HepG2 (cell line): ENCODE results near the gene PLEKHH3. TPM values are rescaled to one million over a fixed set of nuclear protein-coding genes. Genes with fewer than 3 reads are reported as not detected.
A peak's percentile ranks its signal among the peaks of the same experiment; 100 is the strongest.

Experiments used
- CEBPZ ChIP-seq: IDR thresholded peaks from 2 replicates; pipeline ENCODE4 v1.6.1; 2012; ENCODE audit warnings: low read length, improper control_type of control experiment
- DMAP1 ChIP-seq: IDR thresholded peaks from 2 replicates; pipeline ENCODE4 v1.6.1; 2016
- EP300 ChIP-seq, 3 experiments: sonication (generic) in 1 of 3; formaldehyde crosslinking in 1 of 3; IDR thresholded peaks; 2 replicates each; pipeline versions ENCODE4 v1.5.1 to v1.6.1; 2011 to 2020; ENCODE audit warnings: low read depth in 2 of 3, low read length in 2 of 3, borderline replicate concordance in 1 of 3, improper control_type of control experiment in 1 of 3, mild to moderate bottlenecking in 1 of 3, missing genetic modification reagents in 1 of 3, moderate library complexity in 1 of 3
- HOMEZ ChIP-seq: IDR thresholded peaks from 2 replicates; pipeline ENCODE4 v1.6.1; 2016; ENCODE audit warnings: low read depth
- MAFG ChIP-seq: sonication (generic); formaldehyde crosslinking; IDR thresholded peaks from 2 replicates; pipeline ENCODE4 v1.5.1; 2020; ENCODE audit warnings: mild to moderate bottlenecking, missing genetic modification reagents
- MTERF4 ChIP-seq: sonication (generic); formaldehyde crosslinking; IDR thresholded peaks from 2 replicates; pipeline ENCODE4 v1.8.0; 2023; ENCODE audit warnings: mild to moderate bottlenecking, missing genetic modification reagents
- PPARG ChIP-seq: conservative IDR thresholded peaks from 2 replicates; pipeline ENCODE4 v1.6.1; 2016; ENCODE audit warnings: missing biosample characterization, missing genetic modification reagents
- RBFOX2 ChIP-seq: fragments of 200-400 bp; formaldehyde crosslinking; IDR thresholded peaks from 2 replicates; pipeline ENCODE4 v1.6.1; 2017; ENCODE audit warnings: low read depth, mild to moderate bottlenecking, low read length
- RBM39 ChIP-seq: fragments of 200-400 bp; formaldehyde crosslinking; IDR thresholded peaks from one replicate; pipeline ENCODE4 v1.6.1; 2018; ENCODE audit warnings: antibody characterized with exemption, mild to moderate bottlenecking, low read depth, low read length; ENCODE audit not compliant: poor library complexity, severe bottlenecking
- RCOR2 ChIP-seq: IDR thresholded peaks from 2 replicates; pipeline ENCODE4 v1.6.1; 2016; ENCODE audit warnings: missing biosample characterization, missing genetic modification reagents
- SNAPC4 ChIP-seq: sonication (generic); formaldehyde crosslinking; IDR thresholded peaks from 2 replicates; pipeline ENCODE4 v1.4.0; 2020; ENCODE audit warnings: mild to moderate bottlenecking, missing genetic modification reagents
- STAG1 ChIP-seq: sonication (generic); formaldehyde crosslinking; IDR thresholded peaks from 2 replicates; pipeline ENCODE4 v1.4.0; 2020; ENCODE audit warnings: missing genetic modification reagents
- YEATS4 ChIP-seq: sonication (generic); formaldehyde crosslinking; IDR thresholded peaks from 2 replicates; pipeline ENCODE4 v1.4.0; 2020; ENCODE audit warnings: missing genetic modification reagents, borderline replicate concordance
- ZKSCAN8 ChIP-seq: IDR thresholded peaks from 2 replicates; pipeline ENCODE4 v1.6.1; 2016; ENCODE audit warnings: borderline replicate concordance, missing genetic modification reagents, missing compliant biosample characterization
- ZNF160 ChIP-seq: sonication (generic); formaldehyde crosslinking; IDR thresholded peaks from 2 replicates; pipeline ENCODE4 v1.8.0; 2022; ENCODE audit warnings: mild to moderate bottlenecking, inconsistent platforms, missing genetic modification reagents
- ZNF329 ChIP-seq: sonication (generic); formaldehyde crosslinking; IDR thresholded peaks from 2 replicates; pipeline ENCODE4 v1.9.0; 2021; ENCODE audit warnings: low read depth, mild to moderate bottlenecking, missing genetic modification reagents
- ZNF678 ChIP-seq: sonication (generic); formaldehyde crosslinking; IDR thresholded peaks from 2 replicates; pipeline ENCODE4 v1.4.0; 2020; ENCODE audit warnings: mild to moderate bottlenecking, missing genetic modification reagents
- polyA plus RNA-seq, 8 experiments: library from polyadenylated mRNA; depleted of rRNA in 3 of 8; stranded (reverse) in 7 of 8; unstranded in 1 of 8; fragments of >200 nt; fragmentation: Illumina TruSeq in 4 of 8; extraction: Trizol in 4 of 8; gene quantifications; 2 replicates each; pipeline versions ENCODE4 v1.2.1 to v1.2.3, GENCODE V29; 2011 to 2016; ENCODE audit warnings: low read depth in 4 of 8, missing spikeins in 1 of 8, mixed read lengths in 1 of 8; ENCODE audit not compliant: insufficient read depth in 1 of 8
- total RNA-seq, 5 experiments: library from RNA; depleted of rRNA; stranded (reverse); fragments of >200 nt; fragmentation: Illumina TruSeq; extraction: Trizol; gene quantifications; 2 replicates each; pipeline ENCODE4 v1.2.3, GENCODE V29; 2016; ENCODE audit warnings: low read depth in 1 of 5

Gene PLEKHH3
- total and polyA plus RNA-seq, 2 of the 13 experiments (the other 11 are each of a cell fraction or from before 2014, with no cell fraction given): 6.0 to 19.9 TPM

GRCh38 chr17:42659079-42659931 lies 17.5 kb downstream of the PLEKHH3 start, which contains the start of gene TUBG2 (continued):
- peak; percentile 31; the same call in 1 of the 2 replicates for TF ChIP-seq HOMEZ
- TF ChIP-seq MAFG: no peak
- TF ChIP-seq SNAPC4: peak; percentile 77; the same call in 1 of the 2 replicates
- TF ChIP-seq CEBPZ: no peak
- 0 out of 2 replicates have a peak, but pooled peaks have one; percentile 24 for TF ChIP-seq STAG1 (CRISPR knock-in tag)
- TF ChIP-seq RBFOX2: peak; percentile 94
- TF ChIP-seq EP300 (IDR thresholded peaks at IDR 0.05; ENCODE audit: low read depth in 2 of 2, low read length in 2 of 2): no peak
- TF ChIP-seq EP300 (CRISPR knock-in tag; IDR thresholded peaks at IDR 0.05; ENCODE audit: borderline replicate concordance): peak; percentile 51; the same call in 1 of the 2 replicates
- TF ChIP-seq MTERF4 (CRISPR knock-in tag): peak; percentile 88
- peak; percentile 85 for TF ChIP-seq YEATS4 (CRISPR knock-in tag)
- peak; percentile 69; the same call in 1 of the 2 replicates for TF ChIP-seq ZNF160 (CRISPR knock-in tag)
- no peak for TF ChIP-seq ZNF678
- peak; percentile 57; the same call in 1 of the 2 replicates for TF ChIP-seq ZKSCAN8 (CRISPR knock-in tag)
- TF ChIP-seq RCOR2: peak; percentile 31; the same call in 1 of the 2 replicates
- peak; percentile 62 for TF ChIP-seq PPARG (CRISPR knock-in tag)
- peak; percentile 78; the same call in 1 of the 2 replicates for TF ChIP-seq ZNF329 (CRISPR knock-in tag)
- TF ChIP-seq RBM39: peak; percentile 41
- TF ChIP-seq DMAP1 (CRISPR knock-in tag): peak; percentile 79
